ENCODE results near the gene RPL13A. TPM values are rescaled to one million over a fixed set of nuclear protein-coding genes. Genes with fewer than 3 reads are reported as not detected.

Gene RPL13A
- total RNA-seq, 1 experiment from 2014 or later = 3,286 TPM

GRCh38 chr19:49456326-49456725 lies 31.1 kb upstream of the RPL13A start:
- no peaks in the 10 kb centered on the region for H3K4me1 ChIP-seq (ENCODE audit: insufficient read depth, low read length)
- no CpG with 5 or more reads among the region's 5 CpGs for WGBS (ENCODE audit: extremely low coverage, insufficient read length, low lambda C conversion rate)
- no peak overlapping the region for H3K4me2 ChIP-seq (ENCODE audit: insufficient read depth, insufficient read length, low read length)
- Mint-ChIP-seq H3K27ac (no peak overlapping the region), H3K4me3 (no peak overlapping the region), H3K9me3 (no peaks in the 10 kb centered on the region; a peak in 1 of 5 replicates), H3K27me3 (ENCODE audit: low read depth) (no peaks in the 10 kb centered on the region; the same call in 1 of the 2 replicates), H3K36me3 (ENCODE audit: insufficient read depth in 1 of 3, low read depth in 3 of 3) (peaks cover 17 to 37% (median 31%) of the 10 kb centered on the region in 3 experiments), H3K4me1 (peaks cover 0 to 10% of the 10 kb centered on the region in 2 experiments; a peak in 2 of 4 replicates)
- H2AFZ ChIP-seq (ENCODE audit: low read length) = no peak overlapping the region
- H3K79me2 ChIP-seq (ENCODE audit: insufficient read depth, low read length) = no peaks in the 10 kb centered on the region
- H2BK12ac ChIP-seq (ENCODE audit: insufficient read length, low read depth, low read length) = no peak overlapping the region
- no peak overlapping the region for H4K91ac ChIP-seq (ENCODE audit: insufficient read length, low read depth, low read length)
- no peaks in the 10 kb centered on the region for H3K9me3 ChIP-seq (ENCODE audit: control insufficient read depth, low read depth, low read length)
- H2BK20ac ChIP-seq (ENCODE audit: low read depth, low read length, poor library complexity, severe bottlenecking) = no peak overlapping the region
- peaks cover 3% of the 10 kb centered on the region for H3K79me1 ChIP-seq (ENCODE audit: insufficient read depth, low read depth, low read length, poor library complexity, severe bottlenecking)
- H2BK5ac ChIP-seq (ENCODE audit: insufficient read length, low read length) = no peak overlapping the region
- no peak overlapping the region for H3K18ac ChIP-seq (ENCODE audit: insufficient read length, low read depth, low read length)
- no peak overlapping the region for H3T11ph ChIP-seq (ENCODE audit: low read length)
- H4K20me1 ChIP-seq (ENCODE audit: control insufficient read depth, insufficient read depth, insufficient read length) = no peaks in the 10 kb centered on the region
- H3K4ac ChIP-seq (ENCODE audit: low read depth, low read length) = no peak overlapping the region
- H3K9ac ChIP-seq (ENCODE audit: extremely low read depth, insufficient read length, low read length) = no peak overlapping the region
- H2BK15ac ChIP-seq (ENCODE audit: low read depth, low read length) = no peak overlapping the region
- H4K5ac ChIP-seq (ENCODE audit: insufficient read length, low read depth, low read length) = no peak overlapping the region
- no peak overlapping the region for H3K14ac ChIP-seq (ENCODE audit: insufficient read depth, low read length)
- H2AK5ac ChIP-seq (ENCODE audit: insufficient read length, low read length) = no peak overlapping the region
- DNase-seq = no peak
- no peak overlapping the region for H2BK120ac ChIP-seq (ENCODE audit: low read depth, low read length, poor library complexity, severe bottlenecking)
- no peak overlapping the region for H3K27ac ChIP-seq (ENCODE audit: insufficient read length, low read depth, low read length)
- no peak overlapping the region for H4K8ac ChIP-seq (replicated peaks; ENCODE audit: insufficient read length, low read depth, low read length)
- no peak for TF ChIP-seq CTCF (conservative IDR thresholded peaks at IDR 0.05)
- peaks cover 5% of the 10 kb centered on the region for H3K23me2 ChIP-seq (ENCODE audit: insufficient read length, low read depth, low read length, poor library complexity, severe bottlenecking)
- H3K23ac ChIP-seq (ENCODE audit: insufficient read length, low read depth, low read length) = no peak overlapping the region
- H3K56ac ChIP-seq (ENCODE audit: insufficient read length, low read depth, low read length) = no peak overlapping the region
- no peaks in the 10 kb centered on the region for H3K27me3 ChIP-seq (ENCODE audit: insufficient read depth, low read length)

Measured in H9 (cell line).